Measurements from ENCODE around the gene SAMD14.
A peak's percentile ranks its signal among the peaks of the same experiment; 100 is the strongest.

Gene SAMD14

GRCh38 chr17:50114849-50115357 is 15.1 kb downstream of the SAMD14 start:
- peak; percentile 77 for DNase-seq
- Histone ChIP-seq H3K36me3 (ENCODE audit: control insufficient read depth in 1 of 2, insufficient read depth in 2 of 2, low read depth in 1 of 2, low read length in 2 of 2) (peaks cover 13 to 86% of the 10 kb centered on the region in 2 experiments), H2BK120ac (ENCODE audit: low read depth, low read length) (no peak overlapping the region), H3K4me3 (ENCODE audit: insufficient read depth in 1 of 2, low read depth in 1 of 2, low read length in 2 of 2) (no peak overlapping the region), H3K4me1 (ENCODE audit: control insufficient read depth, insufficient read depth, low read depth, low read length) (peaks cover 48% of the 10 kb centered on the region), H3K9ac (ENCODE audit: low read length) (no peak overlapping the region), H3K23ac (ENCODE audit: low read length in 2 of 2) (no peak overlapping the region), H2BK12ac (ENCODE audit: low read length in 2 of 2) (no peak overlapping the region), H3K4ac (ENCODE audit: low read depth in 1 of 2, low read length in 2 of 2) (no peak overlapping the region), H3K27ac (ENCODE audit: low read length, poor library complexity, severe bottlenecking) (peak overlapping the region; percentile 8), H2BK15ac (ENCODE audit: low read depth, poor library complexity, severe bottlenecking) (no peak overlapping the region), H3K14ac (ENCODE audit: low read length in 2 of 2) (no peak overlapping the region), H2AFZ (ENCODE audit: low read depth, low read length) (no peak overlapping the region), H3K79me1 (replicated peaks; ENCODE audit: low read length, poor library complexity, severe bottlenecking) (peaks cover 4% of the 10 kb centered on the region), H3K27me3 (ENCODE audit: control insufficient read depth in 1 of 2, insufficient read depth in 1 of 2, low read length in 2 of 2) (peaks cover 0 to 31% of the 10 kb centered on the region in 2 experiments), H4K8ac (ENCODE audit: low read length) (no peak overlapping the region), H2BK5ac (ENCODE audit: low read depth, low read length, poor library complexity, severe bottlenecking) (no peak overlapping the region), H3K18ac (ENCODE audit: low read depth in 1 of 2, low read length in 2 of 2) (no peak overlapping the region), H2AK5ac (ENCODE audit: low read length, severe bottlenecking) (peak overlapping the region; percentile 77), H3K4me2 (ENCODE audit: low read length, poor library complexity, severe bottlenecking) (no peak overlapping the region), H4K91ac (ENCODE audit: low read length) (no peak overlapping the region), H3K9me3 (ENCODE audit: control insufficient read depth, low read length) (no peaks in the 10 kb centered on the region)
- 33% methylated on average over 6 of the region's 6 CpGs for WGBS

GRCh38 chr17:50114401-50114800 is 15.6 kb downstream of the SAMD14 start:
- no peak overlapping the region for H2BK15ac ChIP-seq (ENCODE audit: low read depth, poor library complexity, severe bottlenecking)
- no peak overlapping the region for H3K9ac ChIP-seq (ENCODE audit: low read length)
- H4K91ac ChIP-seq (ENCODE audit: low read length): no peak overlapping the region
- no peak for DNase-seq
- H2AFZ ChIP-seq (ENCODE audit: low read depth, low read length): no peak overlapping the region
- no peak overlapping the region for H2BK120ac ChIP-seq (ENCODE audit: low read depth, low read length)
- peak overlapping the region; percentile 77 for H2AK5ac ChIP-seq (ENCODE audit: low read length, severe bottlenecking)
- 98% methylated on average over 4 of the region's 4 CpGs for WGBS
- no peak overlapping the region for H3K4ac ChIP-seq (ENCODE audit: low read depth in 1 of 2, low read length in 2 of 2)
- H3K18ac ChIP-seq (ENCODE audit: low read depth in 1 of 2, low read length in 2 of 2): no peak overlapping the region
- no peak overlapping the region for H3K27ac ChIP-seq (ENCODE audit: low read length, poor library complexity, severe bottlenecking)
- H3K79me1 ChIP-seq (replicated peaks; ENCODE audit: low read length, poor library complexity, severe bottlenecking): peaks cover 4% of the 10 kb centered on the region
- peaks cover 48% of the 10 kb centered on the region for H3K4me1 ChIP-seq (ENCODE audit: control insufficient read depth, insufficient read depth, low read depth, low read length)
- no peak overlapping the region for H4K8ac ChIP-seq (ENCODE audit: low read length)
- no peak overlapping the region for H3K23ac ChIP-seq (ENCODE audit: low read length in 2 of 2)
- H2BK5ac ChIP-seq (ENCODE audit: low read depth, low read length, poor library complexity, severe bottlenecking): no peak overlapping the region
- H3K14ac ChIP-seq (ENCODE audit: low read length in 2 of 2): no peak overlapping the region
- no peak overlapping the region for H3K4me3 ChIP-seq (ENCODE audit: insufficient read depth in 1 of 2, low read depth in 1 of 2, low read length in 2 of 2)
- peaks cover 18 to 87% of the 10 kb centered on the region in 2 experiments for H3K36me3 ChIP-seq (ENCODE audit: control insufficient read depth in 1 of 2, insufficient read depth in 2 of 2, low read depth in 1 of 2, low read length in 2 of 2)
- H3K27me3 ChIP-seq (ENCODE audit: control insufficient read depth in 1 of 2, insufficient read depth in 1 of 2, low read length in 2 of 2): peaks cover 0 to 26% of the 10 kb centered on the region in 2 experiments
- H3K4me2 ChIP-seq (ENCODE audit: low read length, poor library complexity, severe bottlenecking): no peak overlapping the region
- no peaks in the 10 kb centered on the region for H3K9me3 ChIP-seq (ENCODE audit: control insufficient read depth, low read length)
- no peak overlapping the region for H2BK12ac ChIP-seq (ENCODE audit: low read length in 2 of 2)

DNA sequence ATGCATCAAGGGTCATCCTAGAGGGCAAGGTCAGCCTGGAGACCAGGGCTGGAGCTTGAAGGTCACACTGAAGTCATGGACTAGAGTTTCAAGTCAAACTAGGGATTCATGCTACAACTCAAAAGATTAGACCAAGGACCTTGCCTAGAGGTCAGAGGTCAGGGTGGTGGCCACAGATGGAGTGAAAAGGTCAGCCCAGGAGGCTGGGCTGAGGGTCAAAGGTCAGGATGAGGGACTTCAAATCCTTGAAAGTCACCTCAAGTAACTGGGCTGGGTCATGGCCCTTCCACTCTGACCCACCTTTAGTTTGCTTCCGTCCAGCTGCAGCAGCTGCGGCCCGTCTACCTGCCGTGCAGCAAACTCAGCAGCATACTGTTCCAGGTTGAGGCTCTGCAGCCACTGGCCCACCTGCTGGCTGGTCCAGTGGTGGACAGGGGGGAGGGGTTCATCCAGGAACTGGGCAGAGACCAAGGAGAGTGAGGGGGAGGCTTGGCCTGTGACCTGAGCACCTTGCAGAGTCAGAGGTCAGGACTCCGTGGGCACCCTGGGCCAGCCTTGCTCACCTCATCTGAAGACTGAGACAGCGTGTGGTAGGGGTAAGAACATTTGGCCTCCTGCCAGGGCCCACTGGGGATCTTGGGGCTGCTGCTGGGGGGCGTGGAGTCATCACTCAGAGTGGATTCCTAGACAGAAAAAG is 16.2 kb downstream of the SAMD14 start:
- DNase-seq: no peak
- H4K91ac ChIP-seq (ENCODE audit: low read length): no peak overlapping the region
- H4K8ac ChIP-seq (ENCODE audit: low read length): no peak overlapping the region
- no peak overlapping the region for H2BK15ac ChIP-seq (ENCODE audit: low read depth, poor library complexity, severe bottlenecking)
- H3K27me3 ChIP-seq (ENCODE audit: control insufficient read depth in 1 of 2, insufficient read depth in 1 of 2, low read length in 2 of 2): peaks cover 0 to 19% of the 10 kb centered on the region in 2 experiments
- no peak overlapping the region for H2AFZ ChIP-seq (ENCODE audit: low read depth, low read length)
- H2BK5ac ChIP-seq (ENCODE audit: low read depth, low read length, poor library complexity, severe bottlenecking): no peak overlapping the region
- H3K9me3 ChIP-seq (ENCODE audit: control insufficient read depth, low read length): no peaks in the 10 kb centered on the region
- H3K23ac ChIP-seq (ENCODE audit: low read length in 2 of 2): no peak overlapping the region
- no peak overlapping the region for H2BK120ac ChIP-seq (ENCODE audit: low read depth, low read length)
- H2BK12ac ChIP-seq (ENCODE audit: low read length in 2 of 2): no peak overlapping the region
- no peak overlapping the region for H3K18ac ChIP-seq (ENCODE audit: low read depth in 1 of 2, low read length in 2 of 2)
- peaks cover 47% of the 10 kb centered on the region for H3K4me1 ChIP-seq (ENCODE audit: control insufficient read depth, insufficient read depth, low read depth, low read length)
- no peak overlapping the region for H3K4me2 ChIP-seq (ENCODE audit: low read length, poor library complexity, severe bottlenecking)
- no peak overlapping the region for H3K9ac ChIP-seq (ENCODE audit: low read length)
- no peak overlapping the region for H3K4me3 ChIP-seq (ENCODE audit: insufficient read depth in 1 of 2, low read depth in 1 of 2, low read length in 2 of 2)
- peaks cover 2% of the 10 kb centered on the region for H3K79me1 ChIP-seq (replicated peaks; ENCODE audit: low read length, poor library complexity, severe bottlenecking)
- H3K4ac ChIP-seq (ENCODE audit: low read depth in 1 of 2, low read length in 2 of 2): no peak overlapping the region
- 97% methylated on average over 7 of the region's 7 CpGs for WGBS
- H3K36me3 ChIP-seq (ENCODE audit: control insufficient read depth in 1 of 2, insufficient read depth in 2 of 2, low read depth in 1 of 2, low read length in 2 of 2): peaks cover 24 to 87% of the 10 kb centered on the region in 2 experiments
- H2AK5ac ChIP-seq (ENCODE audit: low read length, severe bottlenecking): no peak overlapping the region
- H3K27ac ChIP-seq (ENCODE audit: low read length, poor library complexity, severe bottlenecking): no peak overlapping the region
- H3K14ac ChIP-seq (ENCODE audit: low read length in 2 of 2): no peak overlapping the region

GRCh38 chr17:50112694-50113093 is 17.3 kb downstream of the SAMD14 start:
- H3K4me1 ChIP-seq (ENCODE audit: control insufficient read depth, insufficient read depth, low read depth, low read length): peaks cover 49% of the 10 kb centered on the region
- no peak overlapping the region for H3K9ac ChIP-seq (ENCODE audit: low read length)
- H3K18ac ChIP-seq (ENCODE audit: low read depth in 1 of 2, low read length in 2 of 2): no peak overlapping the region
- no peak for DNase-seq
- peaks cover 0 to 12% of the 10 kb centered on the region in 2 experiments for H3K27me3 ChIP-seq (ENCODE audit: control insufficient read depth in 1 of 2, insufficient read depth in 1 of 2, low read length in 2 of 2)
- H2BK12ac ChIP-seq (ENCODE audit: low read length in 2 of 2): no peak overlapping the region
- H2BK120ac ChIP-seq (ENCODE audit: low read depth, low read length): no peak overlapping the region
- no peak overlapping the region for H4K8ac ChIP-seq (ENCODE audit: low read length)
- H3K9me3 ChIP-seq (ENCODE audit: control insufficient read depth, low read length): no peaks in the 10 kb centered on the region
- 93% methylated on average over 17 of the region's 17 CpGs for WGBS
- H2AK5ac ChIP-seq (ENCODE audit: low read length, severe bottlenecking): no peak overlapping the region
- no peak overlapping the region for H2AFZ ChIP-seq (ENCODE audit: low read depth, low read length)
- peak overlapping the region in 1 of 2 experiments; percentile 13 for H3K4ac ChIP-seq (ENCODE audit: low read depth in 1 of 2, low read length in 2 of 2)
- H3K27ac ChIP-seq (ENCODE audit: low read length, poor library complexity, severe bottlenecking): no peak overlapping the region
- no peak overlapping the region for H2BK15ac ChIP-seq (ENCODE audit: low read depth, poor library complexity, severe bottlenecking)
- peaks cover 33 to 89% of the 10 kb centered on the region in 2 experiments for H3K36me3 ChIP-seq (ENCODE audit: control insufficient read depth in 1 of 2, insufficient read depth in 2 of 2, low read depth in 1 of 2, low read length in 2 of 2)
- H3K4me2 ChIP-seq (ENCODE audit: low read length, poor library complexity, severe bottlenecking): no peak overlapping the region
- no peak overlapping the region for H4K91ac ChIP-seq (ENCODE audit: low read length)
- no peak overlapping the region for H3K4me3 ChIP-seq (ENCODE audit: insufficient read depth in 1 of 2, low read depth in 1 of 2, low read length in 2 of 2)
- H2BK5ac ChIP-seq (ENCODE audit: low read depth, low read length, poor library complexity, severe bottlenecking): no peak overlapping the region
- no peak overlapping the region for H3K14ac ChIP-seq (ENCODE audit: low read length in 2 of 2)
- H3K79me1 ChIP-seq (replicated peaks; ENCODE audit: low read length, poor library complexity, severe bottlenecking): peaks cover 2% of the 10 kb centered on the region
- no peak overlapping the region for H3K23ac ChIP-seq (ENCODE audit: low read length in 2 of 2)

All from mesenchymal stem cell (in vitro differentiated cells and primary cell).